Stimulated activated CD8-positive, alpha-beta memory T cell treated with anti-CD3 and anti-CD28 coated beads, Interleukin-12 subunit alpha, Interleukin-12 subunit beta, amount 100 ng/mL, for 4 hours (primary cell): ENCODE data around the gene LINC00237.

Source experiments
- DNase-seq: peaks from one replicate; pipeline ENCODE4 v3.0.0-alpha.2; 2020; ENCODE audit warnings: low read depth

The LINC00237 gene

GRCh38 chr20:21106171-21107017 lies at the start of gene LINC00237:
Gene LINC00237, minus strand, starts transcription at chr20:21106358.
- DNase-seq = no peak

GRCh38 chr20:21155268-21155667 lies 49.1 kb upstream of the LINC00237 start:
- DNase-seq = no peak

- no peak for DNase-seq
These were observed 48.5 kb upstream of the LINC00237 start for GRCh38 chr20:21154692-21155091.

GRCh38 chr20:21151791-21152190 lies 45.6 kb upstream of the LINC00237 start:
- no peak for DNase-seq

GRCh38 chr20:21149344-21149743 lies 43.2 kb upstream of the LINC00237 start:
- DNase-seq = no peak

- no peak for DNase-seq
These were observed 41.4 kb upstream of the LINC00237 start for GRCh38 chr20:21147593-21147992.

- DNase-seq = no peak
These were observed 40.1 kb upstream of the LINC00237 start for GRCh38 chr20:21146215-21146614.

GRCh38 chr20:21145424-21145823 lies 39.3 kb upstream of the LINC00237 start:
- DNase-seq = no peak

- DNase-seq = no peak
These were observed 37.2 kb upstream of the LINC00237 start for GRCh38 chr20:21143194-21143890.

GRCh38 chr20:21141825-21142224 lies 35.7 kb upstream of the LINC00237 start:
- DNase-seq = no peak

GRCh38 chr20:21139881-21140566 lies 33.9 kb upstream of the LINC00237 start:
- no peak for DNase-seq

- DNase-seq = no peak
These were observed 30.9 kb upstream of the LINC00237 start for GRCh38 chr20:21137078-21137477.

GRCh38 chr20:21136015-21136732 lies 30.0 kb upstream of the LINC00237 start:
- DNase-seq = no peak

- no peak for DNase-seq
These were observed 28.8 kb upstream of the LINC00237 start for GRCh38 chr20:21134883-21135493.

- DNase-seq = no peak
These were observed 27.9 kb upstream of the LINC00237 start for GRCh38 chr20:21133917-21134622.

GRCh38 chr20:21133404-21133803 lies 27.2 kb upstream of the LINC00237 start:
- no peak for DNase-seq

GRCh38 chr20:21129861-21130260 lies 23.7 kb upstream of the LINC00237 start:
- no peak for DNase-seq

GRCh38 chr20:21127201-21127981 lies 21.2 kb upstream of the LINC00237 start:
- DNase-seq = no peak

- no peak for DNase-seq
These were observed 20.4 kb upstream of the LINC00237 start for GRCh38 chr20:21126581-21126870.

GRCh38 chr20:21125849-21126580 lies 19.9 kb upstream of the LINC00237 start, which contains the start of gene KIZ:
Gene KIZ, plus strand, starts transcription at chr20:21126082. Its CDS starts 34 bp downstream, at chr20:21126116.
- peak; percentile 97 for DNase-seq
